Testis (tissue), 5 donors: ENCODE measurements around the gene CYP2C19. TPM values are rescaled to one million over a fixed set of nuclear protein-coding genes. Genes with fewer than 3 reads are reported as not detected.

Experiments
- DNase-seq: peaks from one replicate; pipeline ENCODE4 v3.0.0-alpha.2; 2019
- H3K27ac ChIP-seq, 2 donors: fragments of 200-600 bp; sonication (generic); one replicate each; pipeline ENCODE4 v1.5.1; 2019
- H3K27me3 ChIP-seq: fragments of 200-600 bp; sonication (generic); one replicate; pipeline ENCODE4 v1.5.1; 2019
- H3K36me3 ChIP-seq: fragments of 200-600 bp; sonication (generic); one replicate; pipeline ENCODE4 v1.5.1; 2017; ENCODE audit warnings: low read depth; ENCODE audit errors: missing control alignments
- H3K4me1 ChIP-seq: fragments of 200-600 bp; sonication (generic); one replicate; pipeline ENCODE4 v1.5.1; 2019
- H3K4me3 ChIP-seq, 2 donors: fragments of 200-600 bp; sonication (generic); one replicate each; pipeline ENCODE4 v1.5.1; 2017 to 2019
- H3K9me3 ChIP-seq: fragments of 200-600 bp; sonication (generic); one replicate; pipeline ENCODE4 v1.5.1; 2017
- CTCF ChIP-seq, 3 experiments: fragments of 450-650 bp in 2 of 3; fragments of 200-600 bp in 1 of 3; sonication (generic) in 1 of 3; IDR thresholded peaks; one replicate each; pipeline ENCODE4 v1.5.1; 2016 to 2019; ENCODE audit warnings: antibody characterized with exemption in 3 of 3, mild to moderate bottlenecking in 2 of 3, moderate library complexity in 1 of 3
- POLR2A ChIP-seq: fragments of 450-650 bp; IDR thresholded peaks from one replicate; pipeline ENCODE4 v1.6.1; 2017; ENCODE audit warnings: antibody characterized with exemption, mild to moderate bottlenecking, moderate library complexity
- WGBS, 2 donors: methylation state at CpG; one replicate each; pipeline ENCODE4 v1.1.5; 2018; 5-methylcytosine and 5-hydroxymethylcytosine counted together
- intact Hi-C: fragments of 100-400 bp; cut with DNase I; formaldehyde crosslinking; loops from one replicate; pipeline ENCODE4 v1.15.1; 2023; ENCODE audit warnings: low total_unique reads
- long read RNA-seq, 2 donors: transcript quantifications; one replicate each; lab custom pipeline, GENCODE V29; 2026
- polyA plus RNA-seq: library from polyadenylated mRNA; stranded (reverse); fragments of 350-450 nt; fragmentation: Illumina TruSeq; extraction: RNeasy Lipid Tissue Mini Kit (QIAGEN cat#74804); gene quantifications from one replicate; pipeline ENCODE4 v1.2.3, GENCODE V29; 2014; ENCODE audit warnings: low read depth, low replicate concordance; ENCODE audit not compliant: insufficient read depth
- total RNA-seq, 2 donors: library from RNA; depleted of rRNA; stranded (reverse); fragments of >200 nt; gene quantifications; one replicate each; pipeline ENCODE4 v1.2.3, GENCODE V29; 2016

The CYP2C19 gene
- total RNA-seq (under 1 TPM in 1 of 2 donors, not detected in 1; 0.24 TPM), polyA plus RNA-seq (not detected)
- long read RNA-seq, donor 1: 0 reads
- long read RNA-seq, donor 2: 0 reads

GRCh38 chr10:94762393-94762792, at the start of gene CYP2C19:
TSS of gene CYP2C19 (plus strand) at chr10:94762681. CDS start at chr10:94762706, 25 bp downstream.
- DNase-seq: no peak
- Histone ChIP-seq H3K27ac (no peak within 1 kb of the TSS), H3K9me3 (no peaks in the 10 kb centered on the region), H3K27me3 (no peaks in the 10 kb centered on the region), H3K4me1 (no peaks in the 10 kb centered on the region), H3K36me3 (no peaks in the 10 kb centered on the region), H3K4me3 (no peak within 1 kb of the TSS)
- TF ChIP-seq CTCF (IDR thresholded peaks at IDR 0.05): no peak
- no peak for TF ChIP-seq POLR2A
- WGBS, 2 donors: 65 to 66% methylated on average over 3 of the region's 3 CpGs
- intact Hi-C loops: no loop called here

GRCh38 chr10:94725871-94726270, 36.6 kb upstream of the CYP2C19 start:
- Histone ChIP-seq H3K36me3 (no peaks in the 10 kb centered on the region), H3K9me3 (no peaks in the 10 kb centered on the region), H3K4me1 (no peaks in the 10 kb centered on the region), H3K27ac (no peak overlapping the region), H3K4me3 (no peak overlapping the region), H3K27me3 (no peaks in the 10 kb centered on the region)
- TF ChIP-seq CTCF (IDR thresholded peaks at IDR 0.05): no peak
- TF ChIP-seq POLR2A: no peak
- DNase-seq: no peak
- intact Hi-C loops: no loop called here

- 70 to 74% methylated on average over 3 of the region's 3 CpGs for WGBS, 2 donors
- no peaks in the 10 kb centered on the region for H3K36me3 ChIP-seq
- TF ChIP-seq CTCF (IDR thresholded peaks at IDR 0.05) (no peak), POLR2A (no peak)
- no peaks in the 10 kb centered on the region for H3K27me3 ChIP-seq
- intact Hi-C loops: no loop called here
- no peaks in the 10 kb centered on the region for H3K4me1 ChIP-seq
- H3K4me3 ChIP-seq: no peak overlapping the region
- no peaks in the 10 kb centered on the region for H3K9me3 ChIP-seq
- no peak for DNase-seq
- H3K27ac ChIP-seq: no peak overlapping the region
These were observed 27.3 kb upstream of the CYP2C19 start for GRCh38 chr10:94735197-94735596.

- TF ChIP-seq POLR2A: no peak
- no peak for TF ChIP-seq CTCF (IDR thresholded peaks at IDR 0.05)
- WGBS, 2 donors: 71 to 75% methylated on average over 2 of the region's 2 CpGs
- intact Hi-C loops: no loop called here
These were observed 23.9 kb upstream of the CYP2C19 start for GRCh38 chr10:94738588-94738987.

GRCh38 chr10:94747137-94747536, 15.3 kb upstream of the CYP2C19 start:
- Histone ChIP-seq H3K9me3 (no peaks in the 10 kb centered on the region), H3K4me3 (no peak overlapping the region), H3K27ac (no peak overlapping the region), H3K36me3 (no peaks in the 10 kb centered on the region), H3K4me1 (no peaks in the 10 kb centered on the region), H3K27me3 (no peaks in the 10 kb centered on the region)
- intact Hi-C loops: no loop called here
- no peak for DNase-seq
- TF ChIP-seq POLR2A (no peak), CTCF (IDR thresholded peaks at IDR 0.05) (no peak)
- WGBS, 2 donors: 55 to 79% methylated on average over 2 of the region's 2 CpGs

More at GRCh38 chr10:94738588-94738987, 23.9 kb upstream of the CYP2C19 start:
- no peak overlapping the region for H3K4me3 ChIP-seq
- H3K9me3 ChIP-seq: no peaks in the 10 kb centered on the region
- H3K36me3 ChIP-seq: no peaks in the 10 kb centered on the region
- no peaks in the 10 kb centered on the region for H3K27me3 ChIP-seq
- no peak for DNase-seq
- H3K4me1 ChIP-seq: no peaks in the 10 kb centered on the region
- no peak overlapping the region for H3K27ac ChIP-seq
